HEK293T (cell line): Measurements from ENCODE around the gene COX7B2.

ENCODE experiments used
- CTCF ChIA-PET: fragments of 350-600 bp; formaldehyde crosslinking; extraction: SDS; loops from one replicate; lab custom pipeline; 2021; ENCODE audit warnings: antibody characterized with exemption, inconsistent platforms; lab: Yijun Ruan, JAX
- POLR2A ChIA-PET: fragments of 350-600 bp; formaldehyde crosslinking; extraction: SDS; loops from one replicate; lab custom pipeline; 2020; ENCODE audit warnings: antibody characterized with exemption, inconsistent platforms; lab: Yijun Ruan, JAX
- DNase-seq: peaks from one replicate; pipeline ENCODE4 v3.0.0; 2012; ENCODE audit warnings: mixed read lengths; ENCODE audit errors: extremely low spot score
- ARNT ChIP-seq: fragments of 450-650 bp; IDR thresholded peaks from 2 replicates; pipeline ENCODE4 v1.6.1; 2017; ENCODE audit warnings: mild to moderate bottlenecking
- BHLHE40 ChIP-seq: fragments of 450-650 bp; IDR thresholded peaks from 2 replicates; pipeline ENCODE4 v1.6.1; 2016; ENCODE audit warnings: mild to moderate bottlenecking, moderate library complexity, borderline replicate concordance
- CTBP1 ChIP-seq: fragments of 450-650 bp; IDR thresholded peaks from 2 replicates; pipeline ENCODE4 v1.6.1; 2016; ENCODE audit warnings: borderline replicate concordance
- ELF4 ChIP-seq: fragments of 450-650 bp; IDR thresholded peaks from 2 replicates; pipeline ENCODE4 v1.6.1; 2017; ENCODE audit warnings: antibody characterized with exemption
- FOXA1 ChIP-seq: fragments of 450-650 bp; IDR thresholded peaks from 2 replicates; pipeline ENCODE4 v1.6.1; 2016; ENCODE audit warnings: mild to moderate bottlenecking
- FOXK2 ChIP-seq: fragments of 450-650 bp; IDR thresholded peaks from 2 replicates; pipeline ENCODE4 v1.6.1; 2016; ENCODE audit warnings: mild to moderate bottlenecking
- FOXM1 ChIP-seq: fragments of 450-650 bp; IDR thresholded peaks from 2 replicates; pipeline ENCODE4 v1.6.1; 2017; ENCODE audit warnings: mild to moderate bottlenecking, borderline replicate concordance
- HDGF ChIP-seq: fragments of 450-650 bp; IDR thresholded peaks from 2 replicates; pipeline ENCODE4 v1.6.1; 2017; ENCODE audit warnings: antibody characterized with exemption, borderline replicate concordance
- L3MBTL2 ChIP-seq: fragments of 450-650 bp; conservative IDR thresholded peaks from 2 replicates; pipeline ENCODE4 v1.6.1; 2016; ENCODE audit warnings: mild to moderate bottlenecking
- LEF1 ChIP-seq: fragments of 450-650 bp; IDR thresholded peaks from 2 replicates; pipeline ENCODE4 v1.6.1; 2017; ENCODE audit warnings: mild to moderate bottlenecking, borderline replicate concordance
- NFRKB ChIP-seq: fragments of 450-650 bp; IDR thresholded peaks from 2 replicates; pipeline ENCODE4 v1.6.1; 2016; ENCODE audit warnings: mild to moderate bottlenecking, moderate library complexity
- SP1 ChIP-seq: fragments of 450-650 bp; IDR thresholded peaks from 2 replicates; pipeline ENCODE4 v1.6.1; 2017
- SUZ12 ChIP-seq: fragments of 450-650 bp; IDR thresholded peaks from 2 replicates; pipeline ENCODE4 v1.6.1; 2016; ENCODE audit warnings: mild to moderate bottlenecking
- TARDBP ChIP-seq: fragments of 450-650 bp; IDR thresholded peaks from 2 replicates; pipeline ENCODE4 v1.6.1; 2016
- ZNF384 ChIP-seq: fragments of 450-650 bp; IDR thresholded peaks from 2 replicates; pipeline ENCODE4 v1.6.1; 2016
- TF ChIP-seq, protein P1 (sequence below): fragments of 450-650 bp; IDR thresholded peaks from 2 replicates; pipeline ENCODE4 v1.6.1; 2016

Gene COX7B2

DNA sequence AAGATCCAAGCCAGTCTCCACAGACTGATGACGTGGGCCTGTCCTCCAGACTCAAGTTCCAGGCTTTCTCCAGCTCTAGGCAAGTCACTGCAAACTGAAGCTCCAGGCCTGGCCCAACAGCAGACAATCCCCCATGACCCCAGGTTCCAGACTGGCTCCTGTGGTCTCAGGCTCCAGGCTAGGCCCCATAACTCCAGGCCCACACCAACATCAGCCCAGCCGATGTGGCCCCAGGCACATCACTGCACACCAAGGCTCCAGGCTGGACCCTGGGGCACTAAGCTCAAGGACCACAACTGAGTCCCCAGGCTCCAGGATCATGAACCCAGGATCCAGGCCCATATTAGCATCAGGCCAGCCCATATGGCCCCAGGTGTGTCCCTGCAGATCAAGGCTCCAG lies 143.6 kb downstream of the COX7B2 start:
- CTCF ChIA-PET, result no interaction called here
- TF ChIP-seq FOXK2, result no peak
- TF ChIP-seq SUZ12, result no peak
- TF ChIP-seq SP1, result no peak
- TF ChIP-seq FOXA1, result no peak
- no peak for TF ChIP-seq BHLHE40
- no peak for TF ChIP-seq FOXM1
- TF ChIP-seq ELF4, result no peak
- no peak for DNase-seq
- POLR2A ChIA-PET, result no interaction called here

- no peak for TF ChIP-seq NFRKB
- no peak for TF ChIP-seq CTBP1
- TF ChIP-seq, protein P1, sequence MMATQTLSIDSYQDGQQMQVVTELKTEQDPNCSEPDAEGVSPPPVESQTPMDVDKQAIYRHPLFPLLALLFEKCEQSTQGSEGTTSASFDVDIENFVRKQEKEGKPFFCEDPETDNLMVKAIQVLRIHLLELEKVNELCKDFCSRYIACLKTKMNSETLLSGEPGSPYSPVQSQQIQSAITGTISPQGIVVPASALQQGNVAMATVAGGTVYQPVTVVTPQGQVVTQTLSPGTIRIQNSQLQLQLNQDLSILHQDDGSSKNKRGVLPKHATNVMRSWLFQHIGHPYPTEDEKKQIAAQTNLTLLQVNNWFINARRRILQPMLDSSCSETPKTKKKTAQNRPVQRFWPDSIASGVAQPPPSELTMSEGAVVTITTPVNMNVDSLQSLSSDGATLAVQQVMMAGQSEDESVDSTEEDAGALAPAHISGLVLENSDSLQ, result no peak
- no peak for TF ChIP-seq HDGF
- no peak for TF ChIP-seq SUZ12
- no peak for TF ChIP-seq ELF4
- no peak for TF ChIP-seq FOXK2
- no peak for TF ChIP-seq FOXA1
- TF ChIP-seq FOXM1, result no peak
- no peak for TF ChIP-seq BHLHE40
- TF ChIP-seq TARDBP, result no peak
- TF ChIP-seq L3MBTL2, result no peak
- TF ChIP-seq LEF1, result no peak
- TF ChIP-seq SP1, result no peak
- TF ChIP-seq ARNT, result no peak
- TF ChIP-seq ZNF384, result no peak
- DNase-seq, result no peak
- ChIA-PET POLR2A (no interaction called here), CTCF (no interaction called here)
Measured at GRCh38 chr4:46730075-46730474, 179.0 kb downstream of the COX7B2 start.

- ChIA-PET CTCF (no interaction called here), POLR2A (no interaction called here)
- DNase-seq, result no peak
- TF ChIP-seq BHLHE40 (no peak), SP1 (no peak), FOXK2 (no peak), HDGF (no peak), CTBP1 (no peak), L3MBTL2 (no peak), ZNF384 (no peak), ARNT (no peak), SUZ12 (no peak), FOXA1 (no peak), NFRKB (no peak), FOXM1 (no peak), LEF1 (no peak), ELF4 (no peak), TARDBP (no peak)
- TF ChIP-seq, protein P1, result no peak
Measured at GRCh38 chr4:46720055-46720454, 189.0 kb downstream of the COX7B2 start.

- ChIA-PET POLR2A (no interaction called here), CTCF (no interaction called here)
- TF ChIP-seq TARDBP (no peak), ZNF384 (no peak), CTBP1 (no peak), L3MBTL2 (no peak), ARNT (no peak), NFRKB (no peak), ELF4 (no peak), BHLHE40 (no peak), FOXK2 (no peak), HDGF (no peak), FOXM1 (no peak), FOXA1 (no peak)
- TF ChIP-seq, protein P1, result no peak
- no peak for DNase-seq
Measured at GRCh38 chr4:46717950-46718349, 191.1 kb downstream of the COX7B2 start.

DNA sequence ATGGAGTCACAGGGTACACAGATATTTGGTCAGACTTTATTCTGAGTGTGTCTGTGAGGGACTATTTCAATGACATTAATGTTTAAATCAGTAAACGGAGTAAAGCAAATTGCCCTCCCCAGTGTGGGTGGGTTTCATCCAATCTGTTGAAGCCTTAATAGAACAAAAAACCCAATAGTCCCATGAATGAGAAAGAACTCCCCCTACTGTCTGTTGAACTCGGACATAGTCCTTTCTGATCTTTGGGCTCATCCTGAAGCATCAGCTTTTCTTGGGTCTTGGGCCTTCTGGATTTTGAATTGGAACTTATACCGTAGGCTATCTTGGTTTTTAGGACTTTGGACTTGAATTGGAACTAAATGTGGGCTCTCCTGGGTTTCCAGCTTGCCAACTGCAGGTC lies 193.6 kb downstream of the COX7B2 start:
- CTCF ChIA-PET, result no interaction called here
- DNase-seq, result no peak
- no peak for TF ChIP-seq FOXA1
- TF ChIP-seq TARDBP, result no peak
- TF ChIP-seq HDGF, result no peak
- no peak for TF ChIP-seq BHLHE40
- no peak for TF ChIP-seq LEF1
- no peak for TF ChIP-seq SUZ12
- no peak for TF ChIP-seq NFRKB
- no peak for TF ChIP-seq CTBP1
- no peak for TF ChIP-seq ARNT
- no peak for TF ChIP-seq SP1
- no peak for TF ChIP-seq FOXM1
- TF ChIP-seq, protein P1, result no peak
- TF ChIP-seq ZNF384, result no peak
- TF ChIP-seq L3MBTL2, result no peak
- POLR2A ChIA-PET, result no interaction called here

GRCh38 chr4:46698891-46699290 lies 210.2 kb downstream of the COX7B2 start:
- no peak for DNase-seq
- POLR2A ChIA-PET, result no interaction called here
- TF ChIP-seq ELF4 (no peak), ZNF384 (no peak), CTBP1 (no peak), FOXA1 (no peak), BHLHE40 (no peak), ARNT (no peak), FOXM1 (no peak), SP1 (no peak), FOXK2 (no peak), TARDBP (no peak), LEF1 (no peak), HDGF (no peak), L3MBTL2 (no peak), SUZ12 (no peak), NFRKB (no peak)
- TF ChIP-seq, protein P1, result no peak
- CTCF ChIA-PET, result interaction anchor here (1.0 kb wide), 1 partner anchor 12 kb away, joined by 3 read pairs; no protein-coding TSS in a partner anchor
